Stimulated activated CD4-positive, alpha-beta T cell treated with anti-CD3 and anti-CD28 coated beads, Interleukin-15, amount 100 ng/mL, for 24 hours (primary cell): ENCODE measurements around the gene TTC19.
"Not testable (repeated sequence)": the region's sequence is repeated elsewhere in the genome, so short reads cannot be mapped to it uniquely, and the experiment has no call there.

Experiments used
- DNase-seq: peaks from one replicate; pipeline ENCODE4 v3.0.0-alpha.2; 2020

TTC19 gene

DNA sequence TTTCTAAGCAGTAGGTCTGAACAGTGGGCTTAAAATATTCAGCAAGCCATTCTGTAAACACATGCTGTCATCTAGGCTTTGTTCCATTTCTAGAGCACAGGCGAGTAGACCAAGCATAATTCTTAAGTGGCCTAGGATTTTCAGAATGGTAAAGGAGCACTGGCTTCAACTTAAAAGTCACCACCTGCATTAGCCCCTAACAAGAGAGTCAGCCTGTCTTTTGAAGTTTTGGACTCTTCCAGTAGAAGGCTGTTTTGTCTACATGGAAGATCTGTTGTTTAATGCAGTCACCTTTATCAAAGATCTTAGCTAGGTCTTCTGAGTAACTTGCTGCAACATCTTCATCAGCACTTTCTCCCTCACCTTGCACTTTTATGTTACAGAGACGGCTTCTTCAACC, 36.6 kb downstream of the TTC19 start:
- DNase-seq = no peak

DNA sequence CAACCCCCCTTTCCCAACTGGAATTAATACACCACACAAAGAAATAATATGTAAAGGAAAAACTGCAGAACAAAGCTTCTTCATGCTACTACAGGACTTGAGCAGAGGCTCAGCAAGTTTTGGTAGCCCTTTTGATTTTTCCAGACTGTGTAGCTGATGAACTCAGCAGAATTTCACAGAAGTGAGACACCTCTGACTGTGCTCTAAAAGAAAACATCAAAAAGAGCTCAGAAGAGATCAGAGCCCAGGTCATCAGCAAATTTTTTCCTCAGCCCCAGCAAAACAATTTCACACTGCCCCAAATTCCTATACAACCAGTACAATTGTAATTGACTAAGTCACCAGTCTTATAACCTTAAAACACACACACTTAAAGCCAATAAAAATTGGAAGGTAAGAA, 38.0 kb downstream of the TTC19 start:
- no peak for DNase-seq

DNA sequence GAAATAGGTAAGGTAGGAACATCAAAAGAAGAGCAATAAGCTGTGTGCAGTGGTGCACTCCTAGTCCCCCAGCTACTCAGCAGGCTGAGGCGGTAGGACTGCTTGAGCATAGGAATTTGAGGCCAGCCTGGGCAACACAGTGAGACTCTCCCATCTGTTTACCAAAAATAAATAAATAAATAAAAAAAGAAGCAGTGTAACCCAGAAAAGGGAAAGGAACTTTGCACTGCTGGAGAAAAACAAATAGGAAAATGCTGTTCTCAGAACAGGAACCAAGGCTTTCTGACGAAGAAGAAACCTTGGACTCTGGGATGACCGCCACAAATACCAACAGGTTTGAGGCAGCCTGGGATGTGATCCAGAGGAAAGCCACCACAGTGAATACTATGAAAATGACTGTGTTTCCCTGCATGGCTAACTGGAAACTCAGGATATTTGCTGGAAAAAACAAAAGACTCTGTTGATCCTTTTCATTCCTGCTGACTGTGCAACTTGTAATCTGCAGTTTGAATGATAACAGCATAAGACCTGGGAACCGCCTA, 41.2 kb downstream of the TTC19 start:
- DNase-seq = no peak

DNA sequence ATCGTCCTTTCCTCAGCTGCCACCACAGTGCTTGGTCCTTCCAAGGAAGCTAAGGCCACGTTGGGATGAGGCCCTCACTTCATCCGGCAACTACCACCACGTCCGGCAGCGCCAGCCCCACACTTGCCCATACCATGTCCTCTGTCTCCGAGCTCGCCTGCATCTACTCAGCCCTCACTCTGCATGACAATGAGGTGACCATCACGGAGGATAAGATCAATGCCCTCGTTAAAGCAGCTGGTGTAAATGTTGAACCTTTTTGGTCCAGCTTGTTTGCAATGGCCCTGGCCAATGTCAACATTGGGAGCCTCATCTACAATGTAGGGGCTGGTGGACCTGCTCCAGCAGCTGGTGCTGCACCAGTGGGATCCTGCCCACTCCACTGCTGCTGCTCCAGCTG, 44.9 kb downstream of the TTC19 start:
- DNase-seq = no peak

DNA sequence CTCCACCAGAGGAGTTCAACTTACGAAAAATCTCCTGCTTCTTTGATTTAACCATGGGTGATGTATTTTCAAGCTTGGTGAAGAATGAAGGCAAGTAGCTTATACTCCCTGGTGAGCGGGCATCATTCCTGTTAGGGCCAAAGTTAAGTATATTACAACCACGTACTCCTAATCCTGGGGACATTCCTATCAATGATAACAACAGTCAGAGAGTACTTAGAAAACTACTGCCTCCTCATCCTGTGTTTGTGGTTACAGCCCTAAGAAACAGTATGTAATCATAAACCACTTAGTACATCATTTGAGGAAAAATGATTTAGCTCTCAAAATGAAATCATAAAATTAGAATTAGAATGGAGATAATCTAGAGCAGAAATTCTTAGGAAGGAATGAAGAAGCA, 47.3 kb downstream of the TTC19 start:
- DNase-seq = no peak

DNA sequence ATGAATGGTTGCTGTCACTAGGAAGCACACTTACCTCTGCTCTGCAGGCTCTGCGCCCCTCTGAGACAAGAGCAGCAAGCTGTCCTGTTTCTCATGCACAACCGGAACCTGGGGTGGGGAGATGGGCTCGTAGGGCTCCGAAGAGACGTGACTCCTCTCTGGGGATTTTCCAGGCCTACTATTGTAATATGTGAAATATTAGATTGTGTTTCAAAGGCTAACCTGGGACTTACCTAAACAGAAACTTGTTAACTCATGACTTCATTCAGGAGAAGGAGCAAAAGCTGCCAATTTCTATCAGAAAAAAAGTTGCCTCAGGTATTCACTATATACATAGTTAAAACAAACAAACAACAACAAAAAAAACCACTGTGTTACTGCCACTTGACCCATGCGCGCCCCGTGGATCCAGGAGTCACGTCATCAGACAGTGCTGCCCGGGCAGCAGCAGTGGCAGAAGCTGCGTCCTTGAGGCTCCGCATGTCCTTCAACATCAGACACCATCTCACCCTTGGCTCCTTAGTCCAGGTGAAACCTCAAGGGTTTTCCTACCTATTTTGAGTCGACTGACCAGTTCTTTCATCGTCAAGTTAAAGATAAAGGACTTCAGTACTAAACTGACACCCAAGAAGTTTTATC, 49.3 kb downstream of the TTC19 start:
- no peak for DNase-seq

DNA sequence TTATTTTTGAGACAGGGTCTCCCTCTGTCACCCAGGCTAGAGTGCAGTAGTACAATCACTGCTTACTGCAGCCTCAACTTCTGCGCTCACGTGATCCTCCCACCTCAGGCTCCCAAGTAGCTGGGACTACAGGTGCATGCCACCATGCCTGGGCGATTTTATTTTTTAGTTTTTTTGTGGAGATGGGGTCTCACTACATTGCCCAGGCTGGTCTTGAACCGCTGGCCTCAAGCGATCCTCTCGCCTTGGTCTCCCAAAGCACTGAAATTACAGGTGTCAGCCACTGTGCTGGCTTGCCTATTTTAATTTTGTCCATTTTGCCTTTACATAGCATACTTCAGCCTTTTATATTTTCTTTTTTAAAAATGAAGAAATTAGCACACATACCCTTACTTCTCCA, 51.2 kb downstream of the TTC19 start:
- no peak for DNase-seq

DNA sequence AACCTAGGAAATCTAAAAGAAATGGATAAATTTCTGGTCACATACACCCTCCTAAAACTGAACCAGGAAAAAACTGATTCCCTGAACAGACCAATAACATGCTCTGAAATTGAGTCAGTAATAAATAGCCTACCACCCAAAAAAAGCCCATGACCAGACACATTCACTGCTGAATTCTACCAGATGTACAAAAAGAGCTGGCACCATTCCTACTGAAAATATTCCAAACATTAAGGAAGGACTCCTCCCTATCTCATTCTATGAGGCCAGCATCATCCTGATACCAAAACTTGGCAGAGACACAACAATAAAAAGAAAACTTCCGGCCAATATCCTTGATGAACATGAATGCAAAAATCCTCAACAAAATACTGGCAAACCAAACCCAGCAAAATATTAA, 52.9 kb downstream of the TTC19 start:
- DNase-seq = no peak

DNA sequence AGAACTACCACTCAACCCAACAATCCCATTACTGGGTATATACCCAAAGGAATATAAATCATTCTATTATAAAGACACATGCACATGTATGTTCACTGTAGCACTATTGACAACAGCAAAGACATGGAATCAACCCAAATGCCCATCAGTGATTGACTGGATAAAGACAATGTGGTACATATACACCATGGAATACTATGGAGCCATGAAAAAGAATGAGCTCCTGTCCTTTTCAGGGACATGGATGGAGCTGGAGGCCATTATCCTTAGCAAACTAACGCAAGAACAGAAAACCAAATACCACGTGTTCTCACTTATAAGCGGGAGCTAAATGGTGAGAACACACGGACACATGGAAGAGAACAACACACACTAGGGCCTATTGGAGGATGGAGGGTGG, 55.5 kb downstream of the TTC19 start:
- DNase-seq = not testable (repeated sequence)

DNA sequence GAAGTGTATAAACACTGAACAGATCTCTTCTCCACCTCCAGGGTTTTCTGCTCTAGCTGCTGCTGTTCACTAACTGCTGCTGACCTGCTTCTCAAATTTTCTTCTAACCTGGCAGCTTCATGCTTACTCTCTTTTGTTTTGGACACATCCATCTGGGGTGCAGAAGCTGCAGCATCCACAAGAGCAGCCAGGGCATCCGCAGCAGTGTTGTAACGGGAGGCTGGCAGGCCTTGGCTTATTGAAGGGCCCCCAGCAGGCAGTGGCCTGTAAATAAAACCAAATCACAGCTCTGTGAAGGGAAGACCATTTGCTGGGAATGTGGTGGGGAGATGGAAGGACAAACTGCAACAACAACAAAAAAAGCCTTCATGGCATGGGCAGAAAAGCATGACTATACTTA, 62.0 kb downstream of the TTC19 start:
- DNase-seq = no peak

DNA sequence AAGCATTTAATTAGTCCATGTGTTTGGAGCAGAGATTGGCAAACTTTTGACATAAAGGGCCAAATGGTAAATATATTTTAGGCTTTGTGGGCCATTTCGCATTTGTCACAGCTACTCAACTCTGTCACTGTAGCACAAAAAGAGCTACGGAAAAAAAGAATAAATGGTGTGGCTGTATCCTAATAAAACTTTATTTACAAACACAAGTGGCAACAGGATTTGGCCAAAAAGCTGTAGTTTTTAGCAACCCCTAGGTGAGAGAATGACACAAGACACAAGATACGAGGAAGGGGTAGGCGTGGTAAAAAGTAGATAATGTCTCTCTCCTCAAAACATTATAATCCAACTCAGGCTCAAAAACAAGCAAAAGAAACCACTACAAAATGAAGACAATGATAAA, 66.5 kb downstream of the TTC19 start:
- DNase-seq = no peak

DNA sequence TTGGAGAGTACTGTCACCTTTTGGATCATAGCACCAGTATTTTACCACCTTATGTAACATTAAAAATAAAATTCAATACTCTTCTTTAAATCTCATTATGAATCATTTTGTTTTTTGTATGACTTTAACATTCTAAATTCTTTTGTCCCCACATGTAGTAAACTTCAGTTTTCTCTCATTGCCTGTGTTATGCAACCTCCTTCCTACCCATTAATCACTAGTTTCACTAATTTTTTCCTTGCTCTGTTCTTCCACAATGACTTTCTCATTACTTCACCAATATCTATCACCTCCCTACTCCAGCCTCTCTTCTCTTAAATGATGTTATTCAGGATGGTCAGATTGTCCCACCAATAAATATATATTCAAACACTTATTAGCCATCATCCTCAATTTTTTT, 68.7 kb downstream of the TTC19 start:
- no peak for DNase-seq

DNA sequence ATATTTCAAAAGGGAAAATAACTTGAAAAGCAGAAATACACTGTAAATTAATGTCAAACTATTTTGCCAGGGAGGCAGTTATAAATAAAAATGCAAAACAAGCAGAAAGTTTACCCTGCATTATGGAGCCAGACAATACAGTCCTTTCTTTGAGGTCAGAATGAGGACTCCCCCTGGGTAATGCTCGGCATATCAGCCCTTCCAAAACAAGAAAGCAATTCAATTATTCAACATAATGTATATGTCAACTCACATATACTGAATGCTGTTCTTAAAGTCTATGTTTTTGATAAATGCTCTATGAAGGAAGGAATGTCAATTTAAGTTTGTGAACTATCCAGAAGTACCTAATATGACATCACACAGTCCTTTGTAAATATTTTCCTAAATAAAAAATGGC, 72.4 kb downstream of the TTC19 start:
- DNase-seq = no peak

DNA sequence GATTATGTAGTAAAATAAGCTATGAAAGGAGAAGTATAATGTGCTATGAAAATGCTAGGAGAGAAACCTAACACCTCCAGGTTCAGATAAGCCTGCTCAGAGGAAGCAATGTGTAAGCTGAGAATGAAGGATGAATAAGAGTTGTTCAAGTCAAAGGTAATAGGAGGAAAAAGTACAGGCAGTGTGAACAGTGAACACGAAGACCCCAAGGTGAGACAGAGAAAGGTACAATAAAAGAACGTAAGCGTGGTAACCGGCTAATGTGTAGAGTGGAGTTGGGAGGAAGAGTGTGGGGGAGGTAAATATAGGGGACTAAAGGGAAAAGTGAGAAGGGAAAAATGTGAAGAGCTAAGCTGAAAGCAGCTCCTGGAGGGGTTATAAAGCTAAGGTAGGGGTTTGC, 74.2 kb downstream of the TTC19 start:
- DNase-seq = no peak

DNA sequence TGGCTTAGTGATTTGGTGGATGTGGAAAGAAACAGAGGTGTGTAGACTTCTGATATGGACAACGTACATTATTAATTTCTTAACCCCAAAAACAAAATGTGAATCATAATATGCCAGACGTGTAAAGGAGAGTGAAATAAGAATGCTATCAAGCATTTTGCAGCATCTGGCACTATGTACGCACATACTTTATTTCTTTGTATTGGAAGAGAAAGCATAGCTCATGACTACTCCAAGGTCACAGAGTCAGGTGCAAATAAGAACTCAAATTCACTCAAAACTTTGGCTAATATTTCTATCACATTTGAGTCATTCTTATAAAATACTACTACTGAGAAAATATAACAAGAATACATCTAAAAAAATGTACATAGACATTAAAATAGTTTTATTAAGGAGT, 74.8 kb downstream of the TTC19 start:
- no peak for DNase-seq

DNA sequence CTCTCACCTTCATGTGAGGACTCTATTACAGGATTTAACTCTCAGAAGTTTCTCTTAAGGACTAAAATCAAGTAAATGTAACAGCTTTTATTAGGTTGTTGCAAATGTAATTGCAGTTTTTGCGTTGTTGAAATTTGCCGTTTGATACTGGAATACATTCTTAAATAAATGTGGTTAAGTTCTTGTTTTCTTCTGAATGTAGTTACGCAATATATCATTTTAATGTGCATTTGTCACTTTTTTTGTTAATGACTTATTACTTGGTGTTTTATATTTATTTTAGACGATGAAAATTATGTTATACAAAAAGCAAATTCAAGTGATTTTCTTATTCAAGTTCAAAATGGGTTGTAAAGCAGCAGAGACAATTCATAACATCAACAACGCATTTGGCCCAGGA, 76.3 kb downstream of the TTC19 start:
- DNase-seq = no peak
